Measurements from ENCODE around the gene MEGF8.

DNA sequence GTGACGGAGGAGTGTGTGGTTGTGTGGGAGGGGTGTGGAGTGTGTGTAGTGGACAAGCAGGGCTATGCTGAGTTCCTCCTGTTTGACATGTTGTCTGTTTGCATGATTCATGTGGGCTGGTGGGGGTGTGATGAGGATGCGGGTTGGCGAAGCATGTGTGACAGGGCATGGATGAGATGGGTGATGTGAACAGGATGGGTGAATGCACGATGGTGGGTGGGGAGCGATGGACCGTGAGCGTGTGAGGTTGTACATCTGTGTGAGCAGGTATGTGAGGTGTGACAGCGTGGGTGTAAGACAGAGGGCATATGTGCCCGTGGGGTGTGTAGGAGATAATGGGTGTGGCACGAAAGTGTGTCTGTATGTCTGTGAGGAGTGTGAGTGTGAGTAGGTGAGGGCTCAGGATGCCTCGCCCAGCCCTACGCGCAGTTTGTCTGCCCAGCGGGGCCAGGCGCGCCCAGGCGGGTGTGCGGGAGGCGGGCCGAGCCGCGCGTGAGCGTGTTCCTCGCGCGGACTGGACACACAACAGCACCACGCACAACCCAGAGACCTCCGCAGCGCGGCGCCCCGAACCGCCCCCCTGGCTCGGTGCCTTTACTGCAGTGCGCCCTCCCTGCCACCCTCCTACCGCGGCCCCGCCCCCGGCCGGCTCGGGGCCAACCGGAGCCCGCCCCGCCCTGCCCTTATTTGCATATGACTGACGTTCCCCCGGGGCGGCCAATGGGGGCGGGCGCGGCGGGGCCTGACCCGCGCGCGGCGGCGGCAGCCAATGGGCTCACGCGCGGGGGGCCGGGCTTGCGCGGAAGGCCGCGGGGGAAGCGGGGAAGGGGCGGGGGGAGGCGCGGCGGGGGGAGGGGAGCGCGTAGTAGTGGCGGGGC, 42.0 kb upstream of the MEGF8 start:
- TF ChIP-seq CTCF (IDR thresholded peaks at IDR 0.05) = no peak
- TF ChIP-seq ZFX (IDR thresholded peaks at IDR 0.05; ENCODE audit: borderline replicate concordance) = no peak

All from 22Rv1 (cell line).